OCI-LY3 (cell line): ENCODE data around the gene WWOX.

Experiments
- CTCF ChIP-seq: fragments of 200-600, 300-600 bp; sonication (generic); IDR thresholded peaks from 2 replicates; pipeline ENCODE4 v1.5.1; 2014; ENCODE audit warnings: antibody characterized with exemption, low read length, low read depth
- EZH2phosphoT487 ChIP-seq: fragments of 200-600 bp; shearing (Covaris generic); IDR thresholded peaks from 2 replicates; pipeline ENCODE4 v1.6.1; 2018; ENCODE audit warnings: antibody characterized with exemption, mixed run types, low read depth

GRCh38 chr16:79004309-79004708, 904.9 kb downstream of the WWOX start:
- no peak for TF ChIP-seq CTCF
- TF ChIP-seq EZH2phosphoT487: no peak
